ENCODE data around the gene TMPRSS3.

Gene TMPRSS3

GRCh38 chr21:42406201-42406621, 10.4 kb upstream of the TMPRSS3 start:
- no peak for DNase-seq

GRCh38 chr21:42405064-42406013, 9.5 kb upstream of the TMPRSS3 start:
- DNase-seq = no peak

GRCh38 chr21:42404539-42404938, 8.7 kb upstream of the TMPRSS3 start:
- no peak for DNase-seq

GRCh38 chr21:42403611-42404231, 7.9 kb upstream of the TMPRSS3 start, which contains the start of gene UBASH3A:
Gene UBASH3A, plus strand, starts transcription at chr21:42403902. Its CDS starts 44 bp downstream, at chr21:42403946.
- DNase-seq = no peak

GRCh38 chr21:42401820-42402251, 6.0 kb upstream of the TMPRSS3 start:
- no peak for DNase-seq

- no peak for DNase-seq
These were observed 5.3 kb upstream of the TMPRSS3 start for GRCh38 chr21:42401154-42401553.

- no peak for DNase-seq
These were observed 4.7 kb upstream of the TMPRSS3 start for GRCh38 chr21:42400525-42400924.

GRCh38 chr21:42398436-42399028, 2.7 kb upstream of the TMPRSS3 start:
- no peak for DNase-seq

GRCh38 chr21:42397746-42398394, 2.0 kb upstream of the TMPRSS3 start:
- DNase-seq = no peak

GRCh38 chr21:42396799-42397745, 1.2 kb upstream of the TMPRSS3 start:
- peak; percentile 5 for DNase-seq

GRCh38 chr21:42395302-42395701, 550 bp downstream of the TMPRSS3 start:
- no peak for DNase-seq

- no peak for DNase-seq
These were observed 2.4 kb downstream of the TMPRSS3 start for GRCh38 chr21:42393443-42393950.

GRCh38 chr21:42392731-42393442, 3.0 kb downstream of the TMPRSS3 start:
- DNase-seq = no peak

GRCh38 chr21:42391297-42391696, 4.6 kb downstream of the TMPRSS3 start:
- DNase-seq = no peak

GRCh38 chr21:42390696-42391095, 5.2 kb downstream of the TMPRSS3 start:
- no peak for DNase-seq

- no peak for DNase-seq
These were observed 5.7 kb downstream of the TMPRSS3 start for GRCh38 chr21:42390193-42390592.

GRCh38 chr21:42389449-42389835, 6.4 kb downstream of the TMPRSS3 start:
- DNase-seq = no peak

GRCh38 chr21:42388740-42389448, 7.0 kb downstream of the TMPRSS3 start:
- no peak for DNase-seq

GRCh38 chr21:42387843-42388340, 8.0 kb downstream of the TMPRSS3 start:
- no peak for DNase-seq

GRCh38 chr21:42387164-42387563, 8.7 kb downstream of the TMPRSS3 start:
- no peak for DNase-seq
